NT2/D1 (cell line): ENCODE measurements around the gene FOXO3.

ENCODE experiments used
- SUZ12 ChIP-seq: IDR thresholded peaks from 2 replicates; pipeline ENCODE4 v1.6.1; 2011; ENCODE audit not compliant: insufficient read length, insufficient read depth; ENCODE audit errors: extremely low read depth
- YY1 ChIP-seq: IDR thresholded peaks from 2 replicates; pipeline ENCODE4 v1.6.1; 2011; ENCODE audit not compliant: insufficient read length, insufficient read depth
- ZNF274 ChIP-seq: IDR thresholded peaks from 2 replicates; pipeline ENCODE4 v1.6.1; 2011; ENCODE audit warnings: mild to moderate bottlenecking, low read depth, low read length

- no peak for TF ChIP-seq ZNF274
- TF ChIP-seq YY1: no peak
- no peak for TF ChIP-seq SUZ12
Measured at GRCh38 chr6:108521616-108522107, 39.1 kb upstream of the FOXO3 start.
